ENCODE data around the gene TIMM29.

DNA sequence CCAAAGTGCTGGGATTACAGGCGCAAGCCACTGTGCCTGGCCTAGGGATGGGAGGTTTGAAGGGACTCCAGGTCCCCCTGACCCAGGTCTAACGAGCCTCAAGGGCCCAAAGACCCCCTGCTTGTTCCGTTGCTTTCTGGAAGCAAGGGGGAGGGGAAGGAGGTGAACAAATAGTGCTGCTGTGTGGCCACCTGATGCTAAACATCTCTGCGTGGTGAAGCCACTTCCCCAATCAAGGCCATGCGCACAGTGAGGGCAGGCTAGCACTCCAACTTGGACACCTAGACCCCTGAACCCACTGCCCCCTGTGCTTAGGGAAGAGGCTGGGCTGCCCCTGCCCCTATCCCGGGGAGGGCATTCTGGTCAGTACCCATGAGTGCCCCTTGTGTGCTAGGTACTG is 33.2 kb upstream of the TIMM29 start:
- TF ChIP-seq POLR2A (IDR thresholded peaks at IDR 0.05), result no peak
- TF ChIP-seq, protein P1, sequence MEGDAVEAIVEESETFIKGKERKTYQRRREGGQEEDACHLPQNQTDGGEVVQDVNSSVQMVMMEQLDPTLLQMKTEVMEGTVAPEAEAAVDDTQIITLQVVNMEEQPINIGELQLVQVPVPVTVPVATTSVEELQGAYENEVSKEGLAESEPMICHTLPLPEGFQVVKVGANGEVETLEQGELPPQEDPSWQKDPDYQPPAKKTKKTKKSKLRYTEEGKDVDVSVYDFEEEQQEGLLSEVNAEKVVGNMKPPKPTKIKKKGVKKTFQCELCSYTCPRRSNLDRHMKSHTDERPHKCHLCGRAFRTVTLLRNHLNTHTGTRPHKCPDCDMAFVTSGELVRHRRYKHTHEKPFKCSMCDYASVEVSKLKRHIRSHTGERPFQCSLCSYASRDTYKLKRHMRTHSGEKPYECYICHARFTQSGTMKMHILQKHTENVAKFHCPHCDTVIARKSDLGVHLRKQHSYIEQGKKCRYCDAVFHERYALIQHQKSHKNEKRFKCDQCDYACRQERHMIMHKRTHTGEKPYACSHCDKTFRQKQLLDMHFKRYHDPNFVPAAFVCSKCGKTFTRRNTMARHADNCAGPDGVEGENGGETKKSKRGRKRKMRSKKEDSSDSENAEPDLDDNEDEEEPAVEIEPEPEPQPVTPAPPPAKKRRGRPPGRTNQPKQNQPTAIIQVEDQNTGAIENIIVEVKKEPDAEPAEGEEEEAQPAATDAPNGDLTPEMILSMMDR (IDR thresholded peaks at IDR 0.05), result no peak

Measured in lower leg skin (tissue), 3 donors.